Activated T-helper 2 cell treated with anti-CD3 and anti-CD28 coated beads, Interferon-gamma antibody, Interleukin-2, Interleukin-4, amounts not matched to agents 10 μg/mL and 5 μg/mL and 100 μg/mL, durations not matched to agents 14 hours and 24 hours and 36 hours (primary cell): Measurements from ENCODE around the gene FRY. TPM values are rescaled to one million over a fixed set of nuclear protein-coding genes. Genes with fewer than 3 reads are reported as not detected.

ENCODE experiments used
- DNase-seq: peaks from one replicate; pipeline ENCODE4 v3.0.0; 2021; ENCODE audit warnings: low spot score
- H3K27ac Mint-ChIP-seq: one replicate; pipeline ENCODE4 v1.8.0; 2021; ENCODE audit warnings: mixed read lengths
- H3K27me3 Mint-ChIP-seq: one replicate; pipeline ENCODE4 v1.8.0; 2021; ENCODE audit warnings: low read depth, mixed read lengths
- H3K36me3 Mint-ChIP-seq: one replicate; pipeline ENCODE4 v1.8.0; 2021; ENCODE audit warnings: low read depth, mixed read lengths
- H3K4me1 Mint-ChIP-seq: one replicate; pipeline ENCODE4 v1.8.0; 2021; ENCODE audit warnings: low read depth, mixed read lengths
- H3K4me3 Mint-ChIP-seq: one replicate; pipeline ENCODE4 v1.8.0; 2021; ENCODE audit warnings: low read depth, mild to moderate bottlenecking, moderate library complexity, mixed read lengths
- H3K9me3 Mint-ChIP-seq: one replicate; pipeline ENCODE4 v1.8.0; 2021; ENCODE audit warnings: mixed read lengths
- intact Hi-C: fragments of 100-400 bp; cut with micrococcal nuclease; formaldehyde crosslinking; loops from one replicate; pipeline ENCODE4 v1.15.1; 2023
- total RNA-seq: library from RNA; stranded (reverse); gene quantifications from 2 replicates; pipeline ENCODE4 v1.2.3, GENCODE V29; 2022

Gene FRY
- total RNA-seq, 1 donor from 2014 or later: 3.7 TPM

DNA sequence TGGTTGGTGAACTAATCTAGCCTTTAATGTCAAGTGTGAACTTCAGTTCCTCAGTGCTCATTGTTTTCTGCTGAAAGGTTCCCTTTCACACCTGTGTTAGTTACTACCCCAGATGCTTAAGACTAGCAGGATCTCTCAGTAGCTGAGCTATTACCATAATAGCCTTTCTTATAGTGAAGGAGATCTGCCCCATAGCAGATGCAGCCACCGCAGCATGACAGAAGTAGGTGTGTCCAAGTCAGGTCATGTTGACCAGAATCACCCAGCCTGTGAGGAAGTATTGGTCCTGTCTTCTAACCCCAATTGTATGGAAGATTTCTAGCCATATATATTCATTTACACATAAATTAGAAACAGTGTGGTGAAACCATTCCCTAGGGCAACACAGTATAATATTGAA is 246.3 kb downstream of the FRY start:
- DNase-seq: no peak
- no peak overlapping the region for H3K27ac Mint-ChIP-seq
- peaks cover 21% of the 10 kb centered on the region for H3K36me3 Mint-ChIP-seq
- peaks cover 2% of the 10 kb centered on the region for H3K27me3 Mint-ChIP-seq
- intact Hi-C loops: loop anchor here (2.0 kb wide), 1 partner anchor 19 kb away; no protein-coding TSS in a partner anchor
- no peaks in the 10 kb centered on the region for H3K9me3 Mint-ChIP-seq
- H3K4me1 Mint-ChIP-seq: peaks cover 10% of the 10 kb centered on the region
- H3K4me3 Mint-ChIP-seq: no peak overlapping the region

DNA sequence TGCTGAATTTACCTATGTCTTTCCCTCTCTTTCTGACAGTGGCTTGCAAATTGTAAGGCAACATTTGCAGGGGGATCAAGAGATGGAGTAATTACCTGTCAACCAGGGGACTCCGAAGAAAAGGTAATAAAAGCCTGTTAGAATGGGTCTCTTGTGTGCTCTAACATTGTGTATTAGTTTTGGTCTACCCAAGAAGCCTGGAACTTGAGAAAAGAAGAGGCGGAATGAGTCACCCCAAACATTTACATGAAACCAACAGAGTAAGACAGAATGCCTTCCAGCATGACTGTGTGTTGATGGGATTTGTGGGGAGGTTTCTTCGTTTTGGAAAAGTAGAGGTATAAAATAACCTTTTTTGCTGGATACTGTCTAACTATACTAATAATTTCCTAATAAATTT is 246.9 kb downstream of the FRY start:
- no peak for DNase-seq
- intact Hi-C loops: loop anchor here (2.0 kb wide), 1 partner anchor 18 kb away; no protein-coding TSS in a partner anchor
- peaks cover 2% of the 10 kb centered on the region for H3K27me3 Mint-ChIP-seq
- H3K4me3 Mint-ChIP-seq: no peak overlapping the region
- no peak overlapping the region for H3K27ac Mint-ChIP-seq
- H3K36me3 Mint-ChIP-seq: peaks cover 21% of the 10 kb centered on the region
- H3K9me3 Mint-ChIP-seq: no peaks in the 10 kb centered on the region
- H3K4me1 Mint-ChIP-seq: peaks cover 10% of the 10 kb centered on the region

DNA sequence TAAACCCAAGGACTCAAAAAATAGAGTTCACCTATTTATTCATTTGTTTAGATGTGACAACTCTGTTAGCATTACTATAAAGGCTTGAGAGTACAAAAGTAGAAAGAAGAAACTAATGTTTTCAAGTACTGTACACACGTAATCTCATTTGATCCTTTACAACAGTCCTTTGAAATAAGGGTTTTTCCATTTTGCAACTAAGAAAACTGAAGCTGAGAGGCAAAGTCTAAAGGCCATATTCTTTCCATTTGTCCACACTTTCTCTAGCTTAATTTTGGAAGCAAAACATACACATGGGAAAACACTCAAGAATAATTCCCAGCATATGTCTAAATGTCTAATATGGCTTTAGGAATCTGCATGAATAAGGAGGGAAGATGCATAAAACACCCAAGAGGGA is 249.5 kb downstream of the FRY start:
- peaks cover 21% of the 10 kb centered on the region for H3K36me3 Mint-ChIP-seq
- H3K9me3 Mint-ChIP-seq: no peaks in the 10 kb centered on the region
- no peak overlapping the region for H3K4me3 Mint-ChIP-seq
- intact Hi-C loops: no loop called here
- peaks cover 10% of the 10 kb centered on the region for H3K4me1 Mint-ChIP-seq
- no peak overlapping the region for H3K27ac Mint-ChIP-seq
- peaks cover 2% of the 10 kb centered on the region for H3K27me3 Mint-ChIP-seq
- DNase-seq: no peak

DNA sequence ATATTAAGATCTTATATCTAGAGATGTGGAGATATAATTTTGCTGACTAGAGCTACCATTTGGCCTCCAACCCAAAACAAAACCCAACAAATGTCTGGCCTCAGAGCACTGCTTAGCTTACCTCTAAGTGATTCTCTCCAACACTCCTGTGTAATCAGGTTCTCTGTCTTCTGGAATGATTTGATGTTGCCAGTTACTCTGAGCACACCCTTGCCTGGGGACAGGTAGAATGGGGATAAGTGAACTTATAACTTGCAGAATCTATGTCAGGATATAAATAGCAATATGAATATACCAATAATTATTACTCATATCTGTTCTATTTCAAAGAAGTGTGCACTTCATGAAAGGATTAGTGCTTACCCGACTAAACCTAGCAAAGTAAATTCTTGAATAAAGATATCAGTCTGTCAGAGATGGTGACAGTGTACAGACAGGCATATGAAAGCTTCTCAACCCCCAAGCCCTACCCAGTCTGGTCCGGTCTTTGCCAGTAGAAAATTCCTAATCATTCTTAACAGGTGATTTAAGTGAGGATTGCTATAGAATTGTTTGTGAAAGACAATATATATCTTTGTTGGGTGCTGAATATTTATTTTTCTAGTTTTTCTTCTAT is 250.6 kb downstream of the FRY start:
- H3K4me1 Mint-ChIP-seq: peaks cover 10% of the 10 kb centered on the region

DNA sequence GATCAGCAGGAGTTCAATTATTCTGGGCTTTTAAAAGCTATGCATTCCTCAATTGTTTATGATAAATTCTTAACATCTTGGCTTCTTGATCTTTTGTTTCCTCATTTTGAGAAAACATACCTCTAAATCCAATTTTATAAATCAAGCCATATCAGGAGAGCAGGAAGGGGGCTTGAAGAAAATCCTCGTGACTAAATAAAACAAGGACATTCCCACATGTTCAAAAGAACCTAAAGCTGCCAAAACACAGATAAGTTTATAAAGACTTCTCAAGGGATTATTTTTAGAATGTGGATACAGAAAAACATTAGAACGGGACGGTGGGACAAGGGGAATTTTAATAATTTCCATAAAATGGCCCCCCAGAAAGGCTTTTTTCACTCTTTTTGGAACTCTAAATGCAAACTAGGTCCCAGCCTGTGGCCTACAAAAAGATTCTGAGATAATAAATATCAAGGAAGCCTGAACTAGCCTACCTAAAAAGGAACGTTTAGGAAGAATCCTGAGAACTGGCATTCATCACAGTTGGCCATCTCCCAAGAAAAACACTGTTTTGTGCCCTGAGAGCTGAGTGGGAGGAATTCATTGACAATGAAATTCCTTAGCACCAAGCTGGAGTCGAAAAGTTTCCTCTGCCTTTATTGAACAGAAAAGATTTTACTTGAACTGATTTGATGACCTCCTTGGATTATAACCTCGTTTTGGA is 253.5 kb downstream of the FRY start:
- Mint-ChIP-seq H3K9me3 (no peaks in the 10 kb centered on the region), H3K4me1 (no peaks in the 10 kb centered on the region)
- DNase-seq: no peak

More for the DNA sequence above, 250.6 kb downstream of the FRY start:
- Mint-ChIP-seq H3K27ac (no peak overlapping the region), H3K27me3 (peaks cover 2% of the 10 kb centered on the region), H3K4me3 (no peak overlapping the region), H3K36me3 (peaks cover 18% of the 10 kb centered on the region), H3K9me3 (no peaks in the 10 kb centered on the region)
- DNase-seq: no peak
- intact Hi-C loops: no loop called here

DNA sequence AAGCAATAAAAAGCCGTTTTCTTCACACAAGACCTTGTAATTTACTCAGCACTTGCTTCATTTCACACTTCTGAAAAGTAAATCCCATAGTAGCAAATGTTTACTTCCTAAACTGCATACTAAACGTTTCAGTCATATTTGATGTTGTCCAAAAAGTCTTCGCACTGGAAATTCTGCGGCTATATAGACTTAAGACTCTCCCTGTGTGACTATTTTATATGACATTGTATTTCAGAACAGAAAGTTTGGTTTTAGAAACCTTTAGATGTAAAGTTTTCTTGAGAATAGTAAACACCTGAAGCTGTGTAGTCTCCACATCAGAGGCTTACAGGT is 254.0 kb downstream of the FRY start:
- Mint-ChIP-seq H3K4me1 (no peaks in the 10 kb centered on the region), H3K27me3 (no peaks in the 10 kb centered on the region), H3K9me3 (no peaks in the 10 kb centered on the region), H3K36me3 (peaks cover 6% of the 10 kb centered on the region), H3K27ac (no peak overlapping the region), H3K4me3 (no peak overlapping the region)
- no peak for DNase-seq
- intact Hi-C loops: no loop called here

More for the DNA sequence above, 253.5 kb downstream of the FRY start:
- H3K36me3 Mint-ChIP-seq: peaks cover 6% of the 10 kb centered on the region
- no peak overlapping the region for H3K27ac Mint-ChIP-seq
- intact Hi-C loops: no loop called here
- no peaks in the 10 kb centered on the region for H3K27me3 Mint-ChIP-seq
- no peak overlapping the region for H3K4me3 Mint-ChIP-seq

DNA sequence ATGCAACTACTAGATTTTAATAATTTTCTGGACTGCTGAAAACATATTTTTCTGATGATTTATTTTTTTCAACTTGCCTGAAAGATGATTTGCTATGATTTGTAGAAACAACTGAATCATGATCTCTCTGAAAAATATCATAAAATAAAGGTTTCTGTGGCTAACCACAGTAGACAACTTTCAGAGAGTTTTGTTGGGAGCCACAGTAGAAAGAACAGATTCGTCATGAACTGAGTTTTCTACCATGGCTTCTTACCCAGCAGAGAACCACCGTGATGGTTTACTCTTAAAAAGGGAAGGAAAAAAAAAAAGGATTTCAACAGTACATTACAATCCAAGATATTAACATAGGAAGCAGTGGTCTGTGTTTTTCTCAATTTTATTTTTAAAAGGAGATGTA is 265.6 kb downstream of the FRY start:
- no peaks in the 10 kb centered on the region for H3K9me3 Mint-ChIP-seq

DNA sequence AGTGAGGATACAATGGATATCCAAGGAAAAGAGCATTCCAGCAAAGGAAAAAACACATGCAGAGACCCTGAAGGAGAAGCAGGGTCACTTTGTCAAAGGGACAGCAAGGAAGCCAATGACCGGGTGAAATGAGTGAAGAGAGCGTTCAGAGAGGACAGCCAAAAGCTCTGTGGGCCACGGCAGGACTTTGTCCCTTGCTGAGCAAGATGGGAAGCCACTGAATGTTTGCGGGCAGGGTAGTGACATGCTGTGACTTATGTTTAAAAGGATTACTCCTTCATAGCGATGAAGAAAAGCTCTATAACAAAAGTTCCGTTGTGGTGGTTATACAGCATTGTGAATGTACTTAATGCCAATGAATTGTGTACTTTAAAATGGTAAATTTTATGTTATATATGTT is 267.1 kb downstream of the FRY start:
- intact Hi-C loops: no loop called here
- no peak for DNase-seq
- Mint-ChIP-seq H3K27me3 (peaks cover 14% of the 10 kb centered on the region), H3K36me3 (no peaks in the 10 kb centered on the region), H3K4me3 (no peak overlapping the region), H3K27ac (no peak overlapping the region), H3K9me3 (no peaks in the 10 kb centered on the region), H3K4me1 (peaks cover 16% of the 10 kb centered on the region)

More for the DNA sequence above, 265.6 kb downstream of the FRY start:
- Mint-ChIP-seq H3K36me3 (no peaks in the 10 kb centered on the region), H3K27me3 (peaks cover 14% of the 10 kb centered on the region), H3K4me1 (peaks cover 16% of the 10 kb centered on the region), H3K4me3 (no peak overlapping the region), H3K27ac (no peak overlapping the region)
- intact Hi-C loops: loop anchor here (2.0 kb wide), 1 partner anchor 18 kb away; no protein-coding TSS in a partner anchor
- DNase-seq: no peak

DNA sequence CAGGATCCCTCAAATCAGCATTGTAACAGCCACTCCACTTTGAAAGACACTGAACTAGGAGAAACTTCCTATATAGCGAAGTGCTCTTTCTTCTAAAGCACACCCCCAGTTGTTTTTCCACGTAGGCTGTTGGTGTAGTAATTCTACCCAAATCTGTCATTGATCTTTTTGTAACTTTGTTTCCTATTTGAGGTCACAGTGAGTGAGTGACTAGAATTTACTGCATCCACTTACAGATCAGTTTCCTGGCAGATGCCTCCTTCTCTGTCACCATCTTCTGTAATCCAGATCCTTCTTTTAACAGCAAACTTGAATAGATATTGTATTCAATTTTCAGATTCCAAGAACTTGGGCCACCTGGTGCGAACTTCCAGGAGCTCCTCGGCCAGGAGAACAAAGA is 268.3 kb downstream of the FRY start:
- H3K27ac Mint-ChIP-seq: no peak overlapping the region
- H3K27me3 Mint-ChIP-seq: peaks cover 10% of the 10 kb centered on the region
- H3K4me3 Mint-ChIP-seq: no peak overlapping the region
- no peak for DNase-seq
- H3K4me1 Mint-ChIP-seq: peaks cover 16% of the 10 kb centered on the region
- intact Hi-C loops: loop anchor here (2.0 kb wide), 1 partner anchor 27 kb away; no protein-coding TSS in a partner anchor
- no peaks in the 10 kb centered on the region for H3K36me3 Mint-ChIP-seq
- no peaks in the 10 kb centered on the region for H3K9me3 Mint-ChIP-seq

DNA sequence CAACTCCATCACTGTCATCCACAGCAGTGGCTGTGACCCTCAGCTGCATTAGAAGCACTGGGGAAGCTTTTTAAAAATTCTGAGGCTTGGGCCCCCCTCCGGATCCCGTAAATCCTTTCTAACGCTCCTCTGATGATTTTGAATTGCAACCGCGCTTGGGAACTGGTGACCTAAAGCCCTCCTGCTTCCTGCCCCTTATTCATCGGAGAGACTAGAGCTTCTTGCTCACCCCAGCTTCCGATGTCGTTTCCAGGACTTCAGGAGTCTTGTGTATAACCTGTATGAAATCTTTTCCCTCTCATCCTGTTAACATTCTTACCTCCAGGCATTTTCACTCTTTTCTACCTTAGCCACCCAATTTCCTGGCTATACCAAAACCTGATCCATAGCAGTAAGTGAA is 268.8 kb downstream of the FRY start:
- no peaks in the 10 kb centered on the region for H3K36me3 Mint-ChIP-seq
- intact Hi-C loops: loop anchor here (2.0 kb wide), 1 partner anchor 28 kb away; no protein-coding TSS in a partner anchor
- no peak overlapping the region for H3K27ac Mint-ChIP-seq
- no peak for DNase-seq
- H3K4me1 Mint-ChIP-seq: peaks cover 16% of the 10 kb centered on the region
- H3K27me3 Mint-ChIP-seq: peaks cover 10% of the 10 kb centered on the region
- H3K4me3 Mint-ChIP-seq: no peak overlapping the region
- H3K9me3 Mint-ChIP-seq: no peaks in the 10 kb centered on the region

DNA sequence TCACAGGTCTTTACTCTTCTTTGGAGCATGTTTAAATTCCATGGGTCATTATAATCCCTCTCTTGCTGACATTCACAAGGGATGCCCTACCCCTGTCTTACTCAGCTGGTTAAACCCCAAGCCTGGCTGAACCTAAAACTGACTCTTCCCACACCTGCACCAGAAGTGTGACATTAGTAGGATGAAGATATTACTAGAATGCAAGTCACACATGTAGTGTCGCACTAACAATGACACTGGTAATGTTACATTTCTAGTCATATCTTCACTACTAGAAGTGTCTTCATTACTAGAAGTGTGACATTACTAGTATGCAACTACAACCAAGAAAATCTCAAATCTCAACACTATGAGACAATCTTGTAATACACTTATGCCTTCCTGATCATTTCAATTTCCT is 269.3 kb downstream of the FRY start:
- no peak for DNase-seq
- intact Hi-C loops: loop anchor here (2.0 kb wide), 1 partner anchor 28 kb away; no protein-coding TSS in a partner anchor
- peaks cover 16% of the 10 kb centered on the region for H3K4me1 Mint-ChIP-seq
- H3K36me3 Mint-ChIP-seq: no peaks in the 10 kb centered on the region
- H3K4me3 Mint-ChIP-seq: no peak overlapping the region
- H3K9me3 Mint-ChIP-seq: no peaks in the 10 kb centered on the region
- H3K27ac Mint-ChIP-seq: no peak overlapping the region
- peaks cover 10% of the 10 kb centered on the region for H3K27me3 Mint-ChIP-seq

DNA sequence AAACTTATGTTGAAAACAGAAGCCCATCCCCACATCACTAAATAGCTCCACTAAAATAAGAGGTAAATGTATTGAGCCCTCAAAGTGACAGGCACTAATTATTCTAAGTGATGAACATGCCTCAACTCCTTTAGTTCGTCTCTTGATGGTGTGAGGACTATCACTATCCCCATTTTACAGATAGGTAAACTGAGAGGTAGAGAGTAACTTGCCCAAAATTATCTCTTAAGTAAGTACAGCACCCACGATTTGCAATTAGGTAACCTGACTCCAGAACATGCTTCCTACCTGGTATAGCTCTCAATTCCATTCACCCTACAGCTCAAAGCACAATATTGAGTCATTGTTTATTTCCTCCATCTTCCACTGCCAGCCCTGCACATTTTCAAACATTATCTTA is 270.9 kb downstream of the FRY start:
- H3K4me3 Mint-ChIP-seq: no peak overlapping the region
- H3K27me3 Mint-ChIP-seq: peaks cover 11% of the 10 kb centered on the region
- H3K36me3 Mint-ChIP-seq: no peaks in the 10 kb centered on the region
- H3K4me1 Mint-ChIP-seq: peaks cover 12% of the 10 kb centered on the region
- H3K9me3 Mint-ChIP-seq: no peaks in the 10 kb centered on the region
- intact Hi-C loops: no loop called here
- no peak overlapping the region for H3K27ac Mint-ChIP-seq
- DNase-seq: no peak

DNA sequence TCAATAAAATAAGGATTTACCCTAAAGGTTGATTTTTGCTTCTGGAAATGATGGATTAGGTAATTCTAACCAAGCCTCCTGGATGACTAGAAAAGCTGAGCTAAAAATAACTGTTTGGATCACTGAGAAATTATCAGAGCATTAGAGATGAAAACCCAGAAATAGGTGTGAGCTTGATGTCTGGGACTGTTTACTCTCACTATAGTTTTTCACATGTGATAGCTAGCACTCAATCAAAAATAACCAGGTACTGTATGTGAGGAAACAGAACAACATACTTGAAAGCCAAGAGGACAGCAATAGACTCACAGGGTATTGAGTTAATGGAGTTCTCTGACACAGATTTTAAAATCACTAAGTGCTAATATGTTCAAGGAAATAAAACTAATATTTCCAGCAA is 274.1 kb downstream of the FRY start:
- no peak for DNase-seq
- no peak overlapping the region for H3K27ac Mint-ChIP-seq
- H3K4me3 Mint-ChIP-seq: no peak overlapping the region
- no peaks in the 10 kb centered on the region for H3K9me3 Mint-ChIP-seq
- H3K4me1 Mint-ChIP-seq: peaks cover 17% of the 10 kb centered on the region
- intact Hi-C loops: no loop called here
- H3K36me3 Mint-ChIP-seq: no peaks in the 10 kb centered on the region
- H3K27me3 Mint-ChIP-seq: peaks cover 6% of the 10 kb centered on the region
